Lung microvascular endothelial cell (primary cell): ENCODE results near the gene DRICH1. TPM values are rescaled to one million over a fixed set of nuclear protein-coding genes. Genes with fewer than 3 reads are reported as not detected.
"Not testable (repeated sequence)": the region's sequence is repeated elsewhere in the genome, so short reads cannot be mapped to it uniquely, and the experiment has no call there.

Experiments
- DNase-seq, 2 donors: peaks; one replicate each; pipeline versions ENCODE4 v3.0.0 to v3.0.0-alpha.2; 2010; ENCODE audit warnings: low read depth in 2 of 2
- total RNA-seq: library from RNA; depleted of rRNA; stranded (reverse); fragments of >200 nt; gene quantifications from 2 replicates; pipeline ENCODE4 v1.2.1, GENCODE V29; 2014

DRICH1 gene
- total RNA-seq, 1 donor from 2014 or later: not detected

GRCh38 chr22:23569291-23569690, 62.8 kb downstream of the DRICH1 start:
- no peak for DNase-seq

GRCh38 chr22:23566705-23567475, 65.2 kb downstream of the DRICH1 start:
- DNase-seq: no peak

GRCh38 chr22:23565915-23566704, 66.0 kb downstream of the DRICH1 start:
- peak in 1 of 2 donors; percentile 68 for DNase-seq

- peak in 1 of 2 donors; percentile 44 for DNase-seq
These were observed 66.7 kb downstream of the DRICH1 start for GRCh38 chr22:23565305-23565914.

- DNase-seq: no peak
These were observed 67.8 kb downstream of the DRICH1 start for GRCh38 chr22:23564276-23564675.

- DNase-seq: no peak
These were observed 69.0 kb downstream of the DRICH1 start for GRCh38 chr22:23563111-23563510.

- DNase-seq: no peak
These were observed 69.9 kb downstream of the DRICH1 start for GRCh38 chr22:23562186-23562585.

GRCh38 chr22:23561025-23561510, 71.1 kb downstream of the DRICH1 start:
- DNase-seq: not testable (repeated sequence)

- DNase-seq: not testable (repeated sequence)
These were observed 71.9 kb downstream of the DRICH1 start for GRCh38 chr22:23560215-23560614.

Other genes with a start within 250 kb of the DRICH1 start
- not detected in 2 replicates for gene IGLL1, start 52.0 kb downstream of the DRICH1 start, total RNA-seq
- not detected in 2 replicates for gene RGL4, start 58.7 kb upstream of the DRICH1 start, total RNA-seq
- gene ZNF70, start 118.8 kb upstream of the DRICH1 start, total RNA-seq: 1.3 and 1.8 TPM in 2 replicates
- gene VPREB3, start 122.1 kb upstream of the DRICH1 start, total RNA-seq: not detected in 2 replicates
- under 0.01 and 0.44 TPM in 2 replicates for gene C22orf15, start 130.7 kb upstream of the DRICH1 start, total RNA-seq
- gene CHCHD10, start 135.7 kb upstream of the DRICH1 start, total RNA-seq: 5.7 and 10.3 TPM in 2 replicates
- 3.4 and 5.0 TPM in 2 replicates for gene MMP11, start 140.5 kb upstream of the DRICH1 start, total RNA-seq
- 20.3 and 21.8 TPM in 2 replicates for gene SMARCB1, start 154.6 kb upstream of the DRICH1 start, total RNA-seq
- 0.40 and 0.44 TPM in 2 replicates for gene DERL3, start 206.7 kb upstream of the DRICH1 start, total RNA-seq
- 4.0 and 4.4 TPM in 2 replicates for gene SLC2A11, start 225.6 kb upstream of the DRICH1 start, total RNA-seq